Measurements from ENCODE around the gene MB.

GRCh38 chr22:35568751-35569739 lies 48.1 kb downstream of the MB start:
- TF ChIP-seq PATZ1 (CRISPR knock-in tag; IDR thresholded peaks at IDR 0.05; ENCODE audit: borderline replicate concordance) = no peak
- TF ChIP-seq RARB (CRISPR knock-in tag; IDR thresholded peaks at IDR 0.05) = no peak
- no peak for TF ChIP-seq ZC3H10 (CRISPR knock-in tag; IDR thresholded peaks at IDR 0.05)
- TF ChIP-seq ZNF565 (CRISPR knock-in tag; conservative IDR thresholded peaks at IDR 0.05; ENCODE audit: low read depth) = no peak
- no peak for TF ChIP-seq TSHZ2 (CRISPR knock-in tag; IDR thresholded peaks at IDR 0.05)
- no peak for TF ChIP-seq TOX (CRISPR knock-in tag; IDR thresholded peaks at IDR 0.05; ENCODE audit: borderline replicate concordance)
- TF ChIP-seq CSDC2 (CRISPR knock-in tag; IDR thresholded peaks at IDR 0.05) = no peak

All from SK-N-SH treated with all-trans-retinoic acid at 6 μM for 48 hours (cell line).